H9 (cell line): ENCODE results near the gene OR9G4. TPM values are rescaled to one million over a fixed set of nuclear protein-coding genes. Genes with fewer than 3 reads are reported as not detected.

ENCODE experiments used
- DNase-seq: peaks from one replicate; pipeline ENCODE4 v3.0.0-alpha.2; 2017
- H2AFZ ChIP-seq: one replicate; pipeline ENCODE4 v1.6.1; 2013; ENCODE audit warnings: mild to moderate bottlenecking, low read length, control low read depth, moderate library complexity
- H2AK5ac ChIP-seq: 2 replicates; pipeline ENCODE4 v1.6.1; 2013; ENCODE audit warnings: low read length, control low read depth, mixed read lengths; ENCODE audit not compliant: insufficient read length
- H2BK120ac ChIP-seq: one replicate; pipeline ENCODE4 v1.6.1; 2013; ENCODE audit warnings: low read depth, mild to moderate bottlenecking, low read length, control low read depth, inconsistent platforms; ENCODE audit not compliant: poor library complexity, severe bottlenecking
- H2BK12ac ChIP-seq: 2 replicates; pipeline ENCODE4 v1.6.1; 2013; ENCODE audit warnings: low read length, control low read depth, mixed read lengths, low read depth; ENCODE audit not compliant: insufficient read length
- H2BK15ac ChIP-seq: 2 replicates; pipeline ENCODE4 v1.6.1; 2013; ENCODE audit warnings: low read depth, low read length, control low read depth
- H2BK20ac ChIP-seq: one replicate; pipeline ENCODE4 v1.6.1; 2013; ENCODE audit warnings: low read depth, mild to moderate bottlenecking, low read length, control low read depth, inconsistent platforms; ENCODE audit not compliant: poor library complexity, severe bottlenecking
- H2BK5ac ChIP-seq: 2 replicates; pipeline ENCODE4 v1.6.1; 2013; ENCODE audit warnings: low read length, control low read depth, mixed read lengths; ENCODE audit not compliant: insufficient read length
- H3K14ac ChIP-seq: 2 replicates; pipeline ENCODE4 v1.6.1; 2013; ENCODE audit warnings: low read length, control low read depth; ENCODE audit not compliant: insufficient read depth
- H3K18ac ChIP-seq: 2 replicates; pipeline ENCODE4 v1.6.1; 2013; ENCODE audit warnings: low read depth, mild to moderate bottlenecking, mixed read lengths, low read length, control low read depth; ENCODE audit not compliant: insufficient read length
- H3K23ac ChIP-seq: 2 replicates; pipeline ENCODE4 v1.6.1; 2013; ENCODE audit warnings: low read length, control low read depth, mixed read lengths, low read depth; ENCODE audit not compliant: insufficient read length
- H3K23me2 ChIP-seq: 2 replicates; pipeline ENCODE4 v1.6.1; 2013; ENCODE audit warnings: low read depth, mild to moderate bottlenecking, mixed read lengths, low read length, control low read depth; ENCODE audit not compliant: insufficient read length, poor library complexity, severe bottlenecking
- H3K27ac ChIP-seq: 2 replicates; pipeline ENCODE4 v1.5.1; 2013; ENCODE audit warnings: low read length, control low read depth, mixed read lengths, low read depth; ENCODE audit not compliant: insufficient read length
- H3K27me3 ChIP-seq: 2 replicates; pipeline ENCODE4 v1.6.1; 2013; ENCODE audit warnings: low read length, control low read depth, inconsistent platforms; ENCODE audit not compliant: insufficient read depth
- H3K4ac ChIP-seq: 2 replicates; pipeline ENCODE4 v1.6.1; 2013; ENCODE audit warnings: low read depth, mild to moderate bottlenecking, control low read depth, inconsistent platforms, low read length, moderate library complexity
- H3K4me1 ChIP-seq: 2 replicates; pipeline ENCODE4 v1.6.1; 2013; ENCODE audit warnings: low read length, control low read depth, inconsistent platforms; ENCODE audit not compliant: insufficient read depth
- H3K4me2 ChIP-seq: 2 replicates; pipeline ENCODE4 v1.6.1; 2013; ENCODE audit warnings: low read length, control low read depth, mixed read lengths; ENCODE audit not compliant: insufficient read length, insufficient read depth
- H3K56ac ChIP-seq: 2 replicates; pipeline ENCODE4 v1.6.1; 2013; ENCODE audit warnings: low read depth, mild to moderate bottlenecking, mixed read lengths, low read length, control low read depth; ENCODE audit not compliant: insufficient read length
- H3K79me1 ChIP-seq: 2 replicates; pipeline ENCODE4 v1.6.1; 2013; ENCODE audit warnings: low read depth, mild to moderate bottlenecking, moderate library complexity, low read length, control low read depth, inconsistent platforms; ENCODE audit not compliant: insufficient read depth, poor library complexity, severe bottlenecking
- H3K79me2 ChIP-seq: 2 replicates; pipeline ENCODE4 v1.6.1; 2013; ENCODE audit warnings: low read length, control low read depth, inconsistent platforms; ENCODE audit not compliant: insufficient read depth
- H3K9ac ChIP-seq: 2 replicates; pipeline ENCODE4 v1.6.1; 2013; ENCODE audit warnings: low read length, control low read depth, mixed read lengths; ENCODE audit not compliant: insufficient read length; ENCODE audit errors: extremely low read depth
- H3K9me3 ChIP-seq: one replicate; pipeline ENCODE4 v1.6.1; 2013; ENCODE audit warnings: low read depth, low read length, inconsistent platforms; ENCODE audit not compliant: control insufficient read depth
- H3T11ph ChIP-seq: one replicate; pipeline ENCODE4 v1.6.1; 2013; ENCODE audit warnings: mild to moderate bottlenecking, low read length, control low read depth, inconsistent platforms
- H4K20me1 ChIP-seq: one replicate; pipeline ENCODE4 v1.6.1; 2013; ENCODE audit not compliant: control insufficient read depth, insufficient read length, insufficient read depth
- H4K5ac ChIP-seq: 2 replicates; pipeline ENCODE4 v1.6.1; 2013; ENCODE audit warnings: low read depth, mild to moderate bottlenecking, mixed read lengths, low read length, control low read depth; ENCODE audit not compliant: insufficient read length
- H4K8ac ChIP-seq: replicated peaks from 2 replicates; pipeline ENCODE4 v1.6.1; 2013; ENCODE audit warnings: low read length, control low read depth, mixed read lengths, low read depth; ENCODE audit not compliant: insufficient read length
- H4K91ac ChIP-seq: 2 replicates; pipeline ENCODE4 v1.6.1; 2013; ENCODE audit warnings: low read depth, mild to moderate bottlenecking, moderate library complexity, mixed read lengths, low read length, control low read depth; ENCODE audit not compliant: insufficient read length
- H3K27ac Mint-ChIP-seq, 3 experiments: 2 replicates in 2 of 3; 3 replicates in 1 of 3; pipeline ENCODE4 v1.8.0; 2020 to 2021; ENCODE audit warnings: mixed read lengths in 3 of 3, mild to moderate bottlenecking in 1 of 3, moderate library complexity in 1 of 3
- H3K27me3 Mint-ChIP-seq: 2 replicates; pipeline ENCODE4 v1.8.0; 2021; ENCODE audit warnings: low read depth, mild to moderate bottlenecking, moderate library complexity, mixed read lengths
- H3K36me3 Mint-ChIP-seq, 3 experiments: 2 replicates in 2 of 3; 3 replicates in 1 of 3; pipeline ENCODE4 v1.8.0; 2020 to 2021; ENCODE audit warnings: low read depth in 3 of 3, mixed read lengths in 3 of 3; ENCODE audit not compliant: insufficient read depth in 1 of 3
- H3K4me1 Mint-ChIP-seq, 2 experiments: 2 replicates each; pipeline ENCODE4 v1.8.0; 2020; ENCODE audit warnings: mixed read lengths in 2 of 2
- H3K4me3 Mint-ChIP-seq, 2 experiments: 2 replicates in 1 of 2; 3 replicates in 1 of 2; pipeline ENCODE4 v1.8.0; 2020 to 2021; ENCODE audit warnings: mild to moderate bottlenecking in 2 of 2, mixed read lengths in 2 of 2, moderate library complexity in 1 of 2
- H3K9me3 Mint-ChIP-seq, 2 experiments: 2 replicates in 1 of 2; 3 replicates in 1 of 2; pipeline ENCODE4 v1.8.0; 2020; ENCODE audit warnings: mild to moderate bottlenecking in 2 of 2, mixed read lengths in 2 of 2, moderate library complexity in 1 of 2
- CTCF ChIP-seq: fragments of 200-600 bp; sonication (generic); conservative IDR thresholded peaks from 3 replicates; pipeline ENCODE4 v1.8.0; 2021; ENCODE audit warnings: antibody characterized with exemption, mild to moderate bottlenecking
- WGBS: extraction: QIAGEN DNeasy Blood & Tissue Kit; methylation state at CpG from one replicate; pipeline ENCODE4 v1.1.7; 2013; ENCODE audit warnings: missing lambda C conversion rate, low lambda C conversion rate, mixed read lengths; ENCODE audit not compliant: insufficient read length; ENCODE audit errors: extremely low coverage; 5-methylcytosine and 5-hydroxymethylcytosine counted together
- total RNA-seq: library from RNA; stranded (reverse); gene quantifications from 2 replicates; pipeline ENCODE4 v1.2.1, GENCODE V29; 2021

The OR9G4 gene
- total RNA-seq, 1 experiment from 2014 or later: not detected

DNA sequence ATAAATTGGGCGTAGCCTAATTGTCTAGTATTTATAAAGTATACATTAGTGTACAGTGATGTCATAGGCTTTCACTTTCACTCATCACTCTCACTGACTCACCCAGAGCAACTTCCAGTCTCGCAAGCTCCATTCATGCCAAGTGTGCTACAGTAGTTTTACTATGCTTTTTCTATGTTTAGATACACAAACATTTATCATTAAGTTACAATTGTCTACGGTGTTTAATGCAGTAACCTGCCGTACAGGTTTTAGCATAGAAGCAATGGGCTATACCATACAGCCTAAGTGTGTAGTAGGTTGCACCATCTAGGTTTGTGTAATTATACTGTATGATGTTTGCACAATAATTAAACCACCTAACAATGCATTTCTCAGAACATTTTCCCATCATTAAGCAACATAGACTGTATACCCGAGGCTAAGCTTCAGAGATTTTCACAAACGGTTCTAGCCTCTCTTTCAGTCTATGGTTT lies 32.1 kb downstream of the OR9G4 start:
- no peak overlapping the region for H2BK15ac ChIP-seq
- H3K27ac ChIP-seq: no peak overlapping the region
- H3K9me3 ChIP-seq: no peaks in the 10 kb centered on the region
- H4K91ac ChIP-seq: no peak overlapping the region
- H2BK5ac ChIP-seq: no peak overlapping the region
- H3K4me1 Mint-ChIP-seq: no peaks in the 10 kb centered on the region
- H2BK20ac ChIP-seq: no peak overlapping the region
- H3K27ac Mint-ChIP-seq: no peak overlapping the region
- no peak overlapping the region for H3K4me2 ChIP-seq
- no peak overlapping the region for H2BK12ac ChIP-seq
- no peak overlapping the region for H3K4ac ChIP-seq
- H3K23me2 ChIP-seq: no peaks in the 10 kb centered on the region
- H3K27me3 ChIP-seq: no peaks in the 10 kb centered on the region
- no peaks in the 10 kb centered on the region for H4K20me1 ChIP-seq
- H3K9me3 Mint-ChIP-seq: peaks cover 9 to 20% of the 10 kb centered on the region in 2 experiments; a peak in 4 of 5 replicates
- no peak for DNase-seq
- no peak overlapping the region for H2AFZ ChIP-seq
- no peak overlapping the region for H3K23ac ChIP-seq
- no peak overlapping the region for H3K56ac ChIP-seq
- no peak overlapping the region for H3K4me3 Mint-ChIP-seq
- H3K36me3 Mint-ChIP-seq: peaks cover 0 to 6% (median 5%) of the 10 kb centered on the region in 3 experiments; a peak in 4 of 7 replicates
- WGBS: no CpG with 5 or more reads among the region's 6 CpGs
- H3K79me1 ChIP-seq: no peaks in the 10 kb centered on the region
- H3K14ac ChIP-seq: no peak overlapping the region
- H4K5ac ChIP-seq: no peak overlapping the region
- no peak overlapping the region for H4K8ac ChIP-seq
- H3K4me1 ChIP-seq: no peaks in the 10 kb centered on the region
- no peak overlapping the region for H3T11ph ChIP-seq
- no peaks in the 10 kb centered on the region for H3K79me2 ChIP-seq
- H3K18ac ChIP-seq: no peak overlapping the region
- no peak overlapping the region for H3K9ac ChIP-seq
- no peak for TF ChIP-seq CTCF
- H2AK5ac ChIP-seq: no peak overlapping the region
- H3K27me3 Mint-ChIP-seq: no peaks in the 10 kb centered on the region
- H2BK120ac ChIP-seq: no peak overlapping the region
